K562 (cell line): ENCODE results near the gene RGS14. TPM values are rescaled to one million over a fixed set of nuclear protein-coding genes. Genes with fewer than 3 reads are reported as not detected.

Experiments
- ATAC-seq: fragments of 200-7000 bp; cut with Tn5 transposase; 3 replicates; pipeline ENCODE4 v1.9.1; 2020; ENCODE audit warnings: moderate library complexity
- BruUV-seq: library from RNA; stranded (reverse); fragments of 400-500 nt; replicated peaks from 2 replicates; lab custom pipeline; 2021; lab: Mats Ljungman, UMichigan
- CTCF ChIA-PET: fragments of 300-600 bp; formaldehyde crosslinking; extraction: SDS; loops from one replicate; lab custom pipeline; 2021; ENCODE audit warnings: low intra/inter-chr PET ratio; lab: Yijun Ruan, JAX
- POLR2A ChIA-PET: fragments of 300-600, 350-650 bp; sonication (Branson Sonifier 250); formaldehyde crosslinking; extraction: SDS; loops from one replicate; lab custom pipeline; 2021; ENCODE audit warnings: antibody characterized with exemption, inconsistent platforms; lab: Yijun Ruan, JAX
- DNase-seq, 4 experiments: peaks; one replicate each; pipeline versions ENCODE4 v3.0.0 to v3.0.0-alpha.2; 2011 to 2018; ENCODE audit warnings: low spot score in 3 of 4, mixed read lengths in 3 of 4; ENCODE audit errors: extremely low read depth in 1 of 4
- FAIRE-seq: peaks from 2 replicates; lab custom pipeline; 2011; peaks lifted over from hg19 to GRCh38; lab: Jason Lieb, UNC
- H2AFZ ChIP-seq: 2 replicates; pipeline ENCODE4 v1.6.0; 2011; ENCODE audit warnings: low read depth, low read length, control low read depth, inconsistent platforms
- H3K27ac ChIP-seq: fragments of 200-600 bp; 3 replicates; pipeline ENCODE4 v1.8.0; 2011; ENCODE audit warnings: low read depth, mild to moderate bottlenecking, control low read depth, inconsistent platforms, low read length, moderate library complexity, mixed read lengths; ENCODE audit errors: extremely low read depth
- H3K27me3 ChIP-seq, 2 experiments: fragments of 300-600 bp in 1 of 2; 2 replicates in 1 of 2; 3 replicates in 1 of 2; pipeline versions ENCODE4 v1.6.0 to v1.8.0; 2011; ENCODE audit warnings: inconsistent platforms in 2 of 2, low read length in 2 of 2, mild to moderate bottlenecking in 1 of 2, mixed read lengths in 1 of 2, moderate library complexity in 1 of 2; ENCODE audit not compliant: control insufficient read depth in 2 of 2, insufficient read depth in 2 of 2
- H3K36me3 ChIP-seq: fragments of 300-600 bp; 3 replicates; pipeline ENCODE4 v1.8.0; 2011; ENCODE audit warnings: mild to moderate bottlenecking, low read length, inconsistent platforms; ENCODE audit not compliant: control insufficient read depth, insufficient read depth
- H3K4me1 ChIP-seq, 2 experiments: fragments of 200-600 bp in 1 of 2; replicated peaks in 1 of 2; 2 replicates in 1 of 2; 3 replicates in 1 of 2; pipeline versions ENCODE4 v1.5.1 to v1.8.0; 2011; ENCODE audit warnings: inconsistent platforms in 2 of 2, low read length in 2 of 2, mild to moderate bottlenecking in 1 of 2, mixed read lengths in 1 of 2, moderate library complexity in 1 of 2; ENCODE audit not compliant: control insufficient read depth in 2 of 2, insufficient read depth in 2 of 2
- H3K4me2 ChIP-seq: 2 replicates; pipeline ENCODE4 v1.6.1; 2011; ENCODE audit warnings: low read length, control low read depth, inconsistent platforms, mixed read lengths; ENCODE audit not compliant: insufficient read depth
- H3K4me3 ChIP-seq: fragments of 200-600 bp; sonication (generic), shearing (Covaris generic); 2 replicates; pipeline ENCODE4 v1.5.1; 2016; ENCODE audit warnings: control low read depth, inconsistent platforms
- H3K79me2 ChIP-seq: fragments of 200-600 bp; 3 replicates; pipeline ENCODE4 v1.8.0; 2011; ENCODE audit warnings: low read length, inconsistent platforms; ENCODE audit not compliant: control insufficient read depth, insufficient read depth
- H3K9ac ChIP-seq, 2 experiments: 2 replicates each; pipeline versions ENCODE4 v1.6.0 to v1.6.1; 2011; ENCODE audit warnings: low read depth in 2 of 2, low read length in 2 of 2, control low read depth in 1 of 2, inconsistent platforms in 1 of 2, mild to moderate bottlenecking in 1 of 2, mixed read lengths in 1 of 2; ENCODE audit not compliant: insufficient read depth in 1 of 2
- H3K9me1 ChIP-seq: one replicate; pipeline ENCODE4 v1.6.0; 2011; ENCODE audit warnings: inconsistent platforms, mild to moderate bottlenecking, low read length, moderate library complexity; ENCODE audit not compliant: control insufficient read depth, insufficient read depth
- H3K9me3 ChIP-seq: replicated peaks from 2 replicates; pipeline ENCODE4 v1.5.1; 2011; ENCODE audit warnings: low read depth, low read length, inconsistent platforms; ENCODE audit not compliant: control insufficient read depth, insufficient read depth
- H4K20me1 ChIP-seq: replicated peaks from 2 replicates; pipeline ENCODE4 v1.6.1; 2011; ENCODE audit warnings: low read length, inconsistent platforms, mixed read lengths; ENCODE audit not compliant: control insufficient read depth, insufficient read depth
- CREM ChIP-seq: IDR thresholded peaks from 2 replicates; pipeline ENCODE4 v1.6.1; 2014; ENCODE audit warnings: antibody characterized with exemption, low read depth
- ELK3 ChIP-seq: fragments of 450-650 bp; formaldehyde crosslinking; IDR thresholded peaks from 2 replicates; pipeline ENCODE4 v1.4.0; 2020; ENCODE audit warnings: mild to moderate bottlenecking
- FOXM1 ChIP-seq, 2 experiments: fragments of 450-650 bp in 1 of 2; sonication (generic) in 1 of 2; formaldehyde crosslinking in 1 of 2; IDR thresholded peaks; 2 replicates each; pipeline versions ENCODE4 v1.6.1 to v1.9.0; 2017 to 2022; ENCODE audit warnings: low read depth in 2 of 2, mild to moderate bottlenecking in 2 of 2, missing genetic modification reagents in 1 of 2, moderate library complexity in 1 of 2
- HMG20B ChIP-seq: fragments of 250-450 bp; sonication (Bioruptor Pico); IDR thresholded peaks from 2 replicates; pipeline ENCODE4 v1.5.0; 2021; ENCODE audit warnings: mild to moderate bottlenecking
- KDM1A ChIP-seq, 2 experiments: fragments of 450-650 bp; IDR thresholded peaks; 2 replicates each; pipeline ENCODE4 v1.6.1; 2016; ENCODE audit warnings: mild to moderate bottlenecking in 2 of 2
- KDM2B ChIP-seq: fragments of 250-450 bp; sonication (Bioruptor Pico); IDR thresholded peaks from 2 replicates; pipeline ENCODE4 v1.8.0; 2021; ENCODE audit warnings: mild to moderate bottlenecking, moderate library complexity
- MNT ChIP-seq, 2 experiments: fragments of 450-650 bp; conservative IDR thresholded peaks; 2 replicates each; pipeline ENCODE4 v1.6.1; 2017; ENCODE audit warnings: mild to moderate bottlenecking in 2 of 2, moderate library complexity in 2 of 2
- PHF8 ChIP-seq: fragments of 200-600 bp; sonication (generic); IDR thresholded peaks from 2 replicates; pipeline ENCODE4 v1.6.1; 2012; ENCODE audit warnings: mixed run types, mild to moderate bottlenecking, inconsistent platforms, low read length, moderate library complexity, borderline replicate concordance
- RBM25 ChIP-seq: fragments of 200-400 bp; formaldehyde crosslinking; IDR thresholded peaks from 2 replicates; pipeline ENCODE4 v1.6.1; 2018; ENCODE audit warnings: low read length, low read depth, moderate library complexity; ENCODE audit not compliant: severe bottlenecking
- ZBTB11 ChIP-seq, 3 experiments: fragments of 200-800 bp in 1 of 3; fragments of 250-450 bp in 1 of 3; fragments of 450-650 bp in 1 of 3; sonication (Bioruptor Pico) in 1 of 3; sonication (Bioruptor generic) in 1 of 3; formaldehyde crosslinking in 1 of 3; IDR thresholded peaks; 2 replicates each; pipeline versions ENCODE4 v1.6.1 to v1.8.0; 2016 to 2022; ENCODE audit warnings: mild to moderate bottlenecking in 2 of 3, missing genetic modification characterization in 2 of 3, missing compliant biosample characterization in 1 of 3, moderate library complexity in 1 of 3
- ZEB2 ChIP-seq: fragments of 450-650 bp; IDR thresholded peaks from 2 replicates; pipeline ENCODE4 v1.6.1; 2016
- WGBS: fragments of 100-300 bp; shearing (Covaris generic); methylation state at CpG from one replicate; pipeline ENCODE4 v1.1.6; 2016; ENCODE audit warnings: low coverage, mixed read lengths; ENCODE audit not compliant: insufficient coverage; ENCODE audit errors: missing lambda C conversion rate; 5-methylcytosine and 5-hydroxymethylcytosine counted together
- in situ Hi-C: fragments of 300-500 bp; cut with MboI; formaldehyde crosslinking; loops from 4 replicates; pipeline ENCODE4 v1.15.0; 2018; ENCODE audit warnings: inconsistent platforms, mixed read lengths
- intact Hi-C: fragments of 100-400 bp; cut with micrococcal nuclease; formaldehyde crosslinking; loops from 2 replicates; pipeline ENCODE4 v1.14.2; 2022
- polyA plus RNA-seq, 8 experiments: library from polyadenylated mRNA; depleted of rRNA in 4 of 8; stranded (reverse) in 5 of 8; unstranded in 3 of 8; fragments of >200 nt; fragmentation: Nextera tagmentation in 2 of 8; fragmentation: Illumina TruSeq in 1 of 8; extraction: Ambion mirVana in 2 of 8; extraction: Trizol in 1 of 8; gene quantifications; 2 replicates each; pipeline versions ENCODE4 v1.2.1 to v1.2.3, GENCODE V29; 2011 to 2014; ENCODE audit warnings: inconsistent platforms in 1 of 8, missing spikeins in 1 of 8
- total RNA-seq, 7 experiments: library from RNA; depleted of rRNA in 6 of 7; stranded (reverse); fragments of >200 nt in 6 of 7; fragmentation: Illumina TruSeq in 2 of 7; extraction: Trizol in 2 of 7; gene quantifications; 2 replicates each; pipeline versions ENCODE4 v1.2.1 to v1.2.3, GENCODE V29; 2011 to 2021; ENCODE audit warnings: low replicate concordance in 1 of 7

RGS14 gene
- total and polyA plus RNA-seq, 9 of the 15 experiments (the other 6 are each of a cell fraction or from before 2014, with no cell fraction given) = 0.28 to 75.9 (median 34.5) TPM

GRCh38 chr5:177362610-177363507 lies 5.1 kb downstream of the RGS14 start:
- no peaks in the 10 kb centered on the region for H3K36me3 ChIP-seq
- H3K9me1 ChIP-seq = no peaks in the 10 kb centered on the region
- in situ Hi-C loops = no loop called here
- peak overlapping the region; percentile 67 for H3K27ac ChIP-seq
- 14% methylated on average over 39 of the region's 59 CpGs for WGBS
- no peaks in the 10 kb centered on the region for H3K27me3 ChIP-seq
- no peaks in the 10 kb centered on the region for H3K9me3 ChIP-seq
- H3K9ac ChIP-seq = peak overlapping the region; percentile 41 to 93; a peak in 3 of 4 replicates
- ChIA-PET CTCF (no interaction called here), POLR2A (interaction anchor here (0.7 to 3.0 kb wide), 4 partner anchors 11 to 131 kb away, joined by 3 to 18 read pairs (median 8); partner anchors contain the start of gene LMAN2)
- intact Hi-C loops = loop anchor here (10.0 kb wide), 1 partner anchor 248 kb away; no protein-coding TSS in a partner anchor
- H3K4me2 ChIP-seq = peak overlapping the region; percentile 80
- H4K20me1 ChIP-seq = no peaks in the 10 kb centered on the region
- peak overlapping the region; percentile 45 for H3K4me3 ChIP-seq
- DNase-seq = peak; percentile 83 to 86 (median 85)
- peak; percentile 78 for FAIRE-seq
- no TSS peak for BruUV-seq
- H3K79me2 ChIP-seq = peaks cover 7% of the 10 kb centered on the region
- peaks cover 44 to 76% of the 10 kb centered on the region in 2 experiments for H3K4me1 ChIP-seq
- peak; percentile 68 for ATAC-seq
- peak overlapping the region; percentile 94 for H2AFZ ChIP-seq
- TF ChIP-seq KDM2B (CRISPR knock-in tag) (peak; percentile 8; the same call in 1 of the 2 replicates), MNT (conservative IDR thresholded peaks at IDR 0.05) (peak; percentile 47 to 75), HMG20B (CRISPR knock-in tag) (no peak), RBM25 (no peak), ZEB2 (peak; percentile 49), PHF8 (peak; percentile 76; the same call in 1 of the 2 replicates), CREM (peak; percentile 60; the same call in 1 of the 2 replicates), FOXM1 (IDR thresholded peaks at IDR 0.05; ENCODE audit: low read depth) (no peak), FOXM1 (CRISPR knock-in tag; IDR thresholded peaks at IDR 0.05; ENCODE audit: low read depth) (0 out of 2 replicates have a peak, but pooled peaks have one; percentile 38), ELK3 (no peak), KDM1A (IDR thresholded peaks at IDR 0.05) (peak in 1 of 2 experiments; percentile 6; a peak in 1 of 4 replicates), ZBTB11 (CRISPR knock-in tag; IDR thresholded peaks at IDR 0.05) (peak in 2 of 3 experiments; percentile 60 to 93; a peak in 3 of 6 replicates)
